Esophagus muscularis mucosa (tissue), 4 donors: ENCODE measurements around the gene CPB2. TPM values are rescaled to one million over a fixed set of nuclear protein-coding genes. Genes with fewer than 3 reads are reported as not detected.

Experiments used
- DNase-seq: peaks from one replicate; pipeline ENCODE4 v3.0.0-alpha.2; 2017; ENCODE audit errors: extremely low spot score
- H3K27ac ChIP-seq, 4 donors: fragments of 200-600 bp; sonication (generic); replicated peaks in 1 of 4; 1 replicate in 3 of 4; 2 replicates in 1 of 4; pipeline ENCODE4 v1.5.1; 2016 to 2019; ENCODE audit warnings: mild to moderate bottlenecking in 1 of 4
- H3K27me3 ChIP-seq, 4 donors: fragments of 200-600 bp; sonication (generic); one replicate each; pipeline versions ENCODE4 v1.5.1 to v1.6.0; 2016 to 2019
- H3K36me3 ChIP-seq, 4 donors: fragments of 200-600 bp; sonication (generic); one replicate each; pipeline ENCODE4 v1.5.1; 2016 to 2019
- H3K4me1 ChIP-seq, 4 donors: fragments of 200-600 bp; sonication (generic); one replicate each; pipeline ENCODE4 v1.5.1; 2016 to 2019
- H3K4me3 ChIP-seq, 4 donors: fragments of 200-600 bp; sonication (generic); 1 replicate in 2 of 4; 2 replicates in 2 of 4; pipeline ENCODE4 v1.5.1; 2016 to 2019; ENCODE audit warnings: mild to moderate bottlenecking in 4 of 4, moderate library complexity in 1 of 4
- H3K9me3 ChIP-seq, 4 donors: fragments of 200-600 bp; sonication (generic); 1 replicate in 3 of 4; 2 replicates in 1 of 4; pipeline ENCODE4 v1.5.1; 2016 to 2019
- EP300 ChIP-seq: sonication (generic); formaldehyde crosslinking; IDR thresholded peaks from one replicate; pipeline ENCODE4 v1.6.1; 2017; ENCODE audit warnings: antibody characterized with exemption
- POLR2A ChIP-seq: fragments of 450-650 bp; IDR thresholded peaks from one replicate; pipeline ENCODE4 v1.6.1; 2017; ENCODE audit warnings: antibody characterized with exemption, moderate library complexity, mild to moderate bottlenecking, low read depth
- POLR2AphosphoS5 ChIP-seq, 2 donors: sonication (generic); formaldehyde crosslinking; IDR thresholded peaks; one replicate each; pipeline ENCODE4 v1.6.1; 2017; ENCODE audit warnings: antibody characterized with exemption in 2 of 2
- WGBS: methylation state at CpG from one replicate; pipeline ENCODE4 v1.1.5; 2018; 5-methylcytosine and 5-hydroxymethylcytosine counted together
- intact Hi-C: fragments of 100-400 bp; cut with DNase I; formaldehyde crosslinking; loops from one replicate; pipeline ENCODE4 v1.15.1; 2023
- total RNA-seq, 4 donors: library from RNA; depleted of rRNA; stranded (reverse); fragments of >200 nt; gene quantifications; one replicate each; pipeline versions ENCODE4 v1.1.0 to v1.2.1, GENCODE V29; 2016
- TF ChIP-seq, protein P1 (sequence below), 3 experiments: fragments of 200-600 bp in 2 of 3; fragments of 450-650 bp in 1 of 3; sonication (generic) in 2 of 3; IDR thresholded peaks; one replicate each; pipeline ENCODE4 v1.5.1; 2017 to 2019; ENCODE audit warnings: antibody characterized with exemption in 3 of 3, mild to moderate bottlenecking in 2 of 3, moderate library complexity in 1 of 3

Gene CPB2
- total RNA-seq, 4 donors from 2014 or later = not detected

DNA sequence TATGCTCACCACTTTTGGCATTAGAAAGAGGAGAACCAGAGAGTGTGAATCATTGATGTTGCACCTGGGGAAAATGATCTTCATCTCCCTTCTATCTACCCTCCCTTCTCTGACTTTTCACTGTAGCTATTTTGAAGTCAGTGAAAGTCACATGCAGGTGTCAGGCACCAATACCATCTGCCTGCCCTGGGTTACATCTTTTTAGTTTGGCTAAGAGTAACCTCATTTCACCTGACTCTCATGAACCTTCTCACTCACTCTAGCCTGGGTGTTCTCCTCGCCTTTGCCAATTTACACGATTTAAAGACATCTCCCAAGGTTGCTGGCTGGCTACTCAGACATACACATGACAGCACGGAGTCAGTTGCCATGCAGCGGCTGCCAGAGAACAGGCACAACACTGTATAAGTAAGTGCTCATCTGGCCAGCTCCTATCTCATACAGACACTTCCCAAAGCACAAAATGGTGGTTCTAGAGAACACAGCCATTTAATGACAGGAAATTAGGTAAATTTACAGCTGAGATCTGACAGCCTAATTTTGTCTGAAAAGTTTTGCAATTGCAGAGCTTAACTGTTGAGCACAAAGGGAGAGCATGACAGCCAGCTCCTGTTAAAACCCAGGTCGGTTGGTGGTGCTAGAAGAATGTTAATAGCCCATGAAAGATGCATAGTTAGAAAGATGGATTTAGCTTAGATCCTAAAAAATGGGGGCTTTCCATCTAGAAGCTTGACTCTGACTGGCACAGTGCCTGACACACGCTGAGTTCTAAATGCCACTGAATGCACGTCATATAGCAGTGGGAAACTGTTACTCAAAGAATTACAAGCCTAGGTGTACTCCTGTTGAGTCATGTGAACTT lies 44.7 kb upstream of the CPB2 start:
- TF ChIP-seq, protein P1, sequence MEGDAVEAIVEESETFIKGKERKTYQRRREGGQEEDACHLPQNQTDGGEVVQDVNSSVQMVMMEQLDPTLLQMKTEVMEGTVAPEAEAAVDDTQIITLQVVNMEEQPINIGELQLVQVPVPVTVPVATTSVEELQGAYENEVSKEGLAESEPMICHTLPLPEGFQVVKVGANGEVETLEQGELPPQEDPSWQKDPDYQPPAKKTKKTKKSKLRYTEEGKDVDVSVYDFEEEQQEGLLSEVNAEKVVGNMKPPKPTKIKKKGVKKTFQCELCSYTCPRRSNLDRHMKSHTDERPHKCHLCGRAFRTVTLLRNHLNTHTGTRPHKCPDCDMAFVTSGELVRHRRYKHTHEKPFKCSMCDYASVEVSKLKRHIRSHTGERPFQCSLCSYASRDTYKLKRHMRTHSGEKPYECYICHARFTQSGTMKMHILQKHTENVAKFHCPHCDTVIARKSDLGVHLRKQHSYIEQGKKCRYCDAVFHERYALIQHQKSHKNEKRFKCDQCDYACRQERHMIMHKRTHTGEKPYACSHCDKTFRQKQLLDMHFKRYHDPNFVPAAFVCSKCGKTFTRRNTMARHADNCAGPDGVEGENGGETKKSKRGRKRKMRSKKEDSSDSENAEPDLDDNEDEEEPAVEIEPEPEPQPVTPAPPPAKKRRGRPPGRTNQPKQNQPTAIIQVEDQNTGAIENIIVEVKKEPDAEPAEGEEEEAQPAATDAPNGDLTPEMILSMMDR (IDR thresholded peaks at IDR 0.05) = no peak
- TF ChIP-seq POLR2AphosphoS5 (IDR thresholded peaks at IDR 0.05) (no peak), POLR2A (no peak), EP300 (no peak)
- Histone ChIP-seq H3K27ac (no peak overlapping the region), H3K27me3 (no peaks in the 10 kb centered on the region), H3K4me1 (no peaks in the 10 kb centered on the region), H3K36me3 (no peaks in the 10 kb centered on the region), H3K9me3 (no peaks in the 10 kb centered on the region), H3K4me3 (no peak overlapping the region)
- 69% methylated on average over 7 of the region's 7 CpGs for WGBS
- intact Hi-C loops = no loop called here
- no peak for DNase-seq

DNA sequence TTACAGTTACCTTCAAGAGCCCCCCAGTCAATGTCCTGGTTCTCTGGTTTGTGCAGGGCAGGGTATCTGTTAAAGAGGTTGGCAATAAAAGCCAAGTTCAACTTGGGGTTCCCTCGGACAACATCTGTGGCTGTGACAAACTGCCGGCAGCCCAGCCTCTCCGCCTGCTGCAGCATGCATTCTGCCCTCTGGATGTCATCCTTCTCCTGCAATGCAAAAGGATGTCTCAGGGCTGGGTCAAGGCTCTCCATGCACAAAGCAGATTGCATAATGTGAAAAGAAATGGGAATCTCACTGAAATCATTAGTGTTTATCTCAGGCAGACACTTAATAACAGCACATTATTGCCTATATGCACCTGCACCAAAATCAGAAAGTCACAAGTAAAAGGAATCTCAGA lies 42.1 kb upstream of the CPB2 start:
- TF ChIP-seq, protein P1 (IDR thresholded peaks at IDR 0.05) = no peak
- TF ChIP-seq EP300 = no peak
- no peak for TF ChIP-seq POLR2A
- no peak for TF ChIP-seq POLR2AphosphoS5 (IDR thresholded peaks at IDR 0.05)
- no peak overlapping the region for H3K4me3 ChIP-seq
- H3K36me3 ChIP-seq = no peaks in the 10 kb centered on the region
- intact Hi-C loops = no loop called here
- no peaks in the 10 kb centered on the region for H3K27me3 ChIP-seq
- WGBS = 35% methylated on average over 3 of the region's 3 CpGs
- no peak overlapping the region for H3K27ac ChIP-seq
- no peak for DNase-seq
- no peaks in the 10 kb centered on the region for H3K4me1 ChIP-seq
- no peaks in the 10 kb centered on the region for H3K9me3 ChIP-seq

DNA sequence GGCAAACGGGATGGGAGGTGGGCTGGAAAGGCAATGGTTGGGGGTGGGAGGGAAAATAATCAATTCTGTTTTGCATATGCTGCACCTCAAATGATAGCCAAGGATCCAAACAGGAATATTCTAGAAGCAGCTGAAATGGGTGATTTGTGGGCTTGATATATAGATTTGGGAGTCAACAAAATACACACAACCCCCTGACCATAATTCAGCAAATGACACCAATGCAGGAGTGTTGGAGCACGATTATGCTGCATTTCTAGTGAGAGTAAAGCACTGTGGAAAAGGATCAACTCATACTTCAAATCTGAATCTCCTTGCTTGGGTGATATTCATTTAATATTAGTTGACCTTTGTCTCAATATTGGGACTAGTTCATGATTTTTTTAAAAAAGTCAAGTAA lies 41.1 kb upstream of the CPB2 start:
- no peak overlapping the region for H3K27ac ChIP-seq
- intact Hi-C loops = no loop called here
- 78% methylated on average over 2 of the region's 2 CpGs for WGBS
- TF ChIP-seq POLR2A = no peak
- no peak for TF ChIP-seq EP300
- TF ChIP-seq POLR2AphosphoS5 (IDR thresholded peaks at IDR 0.05) = no peak
- TF ChIP-seq, protein P1 (IDR thresholded peaks at IDR 0.05) = no peak
- no peaks in the 10 kb centered on the region for H3K27me3 ChIP-seq
- DNase-seq = no peak
- H3K9me3 ChIP-seq = no peaks in the 10 kb centered on the region
- H3K36me3 ChIP-seq = no peaks in the 10 kb centered on the region
- no peak overlapping the region for H3K4me3 ChIP-seq
- no peaks in the 10 kb centered on the region for H3K4me1 ChIP-seq

DNA sequence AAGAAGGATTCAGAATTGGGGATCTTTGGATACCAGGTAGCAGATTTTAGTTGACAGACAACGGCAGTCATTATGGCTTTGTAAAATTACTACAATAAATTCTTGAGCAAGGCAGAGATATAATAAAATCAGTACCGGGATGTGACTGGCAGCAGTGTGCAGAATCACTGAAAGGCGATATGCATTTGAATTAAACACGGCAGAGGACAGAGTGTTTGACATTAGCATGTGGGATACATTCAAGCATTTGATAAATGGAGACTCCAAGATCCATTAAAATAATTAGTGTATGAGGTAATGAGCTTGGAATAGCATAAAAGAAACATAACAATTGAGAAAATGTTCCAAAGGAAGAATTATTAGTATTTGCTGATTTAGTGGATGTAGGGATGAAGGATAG lies 40.3 kb upstream of the CPB2 start:
- intact Hi-C loops = no loop called here
- H3K27me3 ChIP-seq = no peaks in the 10 kb centered on the region
- TF ChIP-seq POLR2A (no peak), POLR2AphosphoS5 (IDR thresholded peaks at IDR 0.05) (no peak), EP300 (no peak)
- TF ChIP-seq, protein P1 (IDR thresholded peaks at IDR 0.05) = no peak
- DNase-seq = no peak
- WGBS = 90% methylated on average over 4 of the region's 4 CpGs
- no peaks in the 10 kb centered on the region for H3K4me1 ChIP-seq
- no peaks in the 10 kb centered on the region for H3K36me3 ChIP-seq
- no peaks in the 10 kb centered on the region for H3K9me3 ChIP-seq
- H3K4me3 ChIP-seq = no peak overlapping the region
- H3K27ac ChIP-seq = no peak overlapping the region
